ENCODE data around the gene ADCY1.
"Not testable (repeated sequence)": the region's sequence is repeated elsewhere in the genome, so short reads cannot be mapped to it uniquely, and the experiment has no call there.

The ADCY1 gene

GRCh38 chr7:45768516-45769394 lies 194.6 kb downstream of the ADCY1 start:
- peak; percentile 99 for DNase-seq

- DNase-seq, result not testable (repeated sequence)
Measured at GRCh38 chr7:45769626-45770025, 195.5 kb downstream of the ADCY1 start.

Measured in stimulated activated CD4-positive, alpha-beta T cell treated with anti-CD3 and anti-CD28 coated beads, Interleukin-15, amount 100 ng/mL, for 24 hours (primary cell).